HepG2 (cell line): ENCODE results near the gene CSNK2A1. TPM values are rescaled to one million over a fixed set of nuclear protein-coding genes. Genes with fewer than 3 reads are reported as not detected.

ENCODE experiments used
- ATF7 ChIP-seq, 2 experiments: fragments of 450-650 bp in 1 of 2; sonication (generic) in 1 of 2; formaldehyde crosslinking in 1 of 2; IDR thresholded peaks; 2 replicates each; pipeline versions ENCODE4 v1.4.0 to v1.6.1; 2016 to 2020; ENCODE audit warnings: antibody characterized with exemption in 1 of 2, mild to moderate bottlenecking in 1 of 2, missing genetic modification reagents in 1 of 2
- CBX2 ChIP-seq, 2 experiments: fragments of 200-600 bp in 1 of 2; sonication (generic); formaldehyde crosslinking in 1 of 2; IDR thresholded peaks; 2 replicates each; pipeline versions ENCODE4 v1.7.0 to v1.8.1; 2018 to 2022; ENCODE audit warnings: low read depth in 2 of 2, low read length in 1 of 2, mild to moderate bottlenecking in 1 of 2, missing genetic modification reagents in 1 of 2
- CHCHD3 ChIP-seq: sonication (generic); formaldehyde crosslinking; IDR thresholded peaks from 2 replicates; pipeline ENCODE4 v1.8.0; 2022; ENCODE audit warnings: mild to moderate bottlenecking, missing genetic modification reagents, moderate library complexity
- MATR3 ChIP-seq: sonication (generic); formaldehyde crosslinking; IDR thresholded peaks from 2 replicates; pipeline ENCODE4 v1.4.0; 2020; ENCODE audit warnings: missing genetic modification reagents
- SP4 ChIP-seq: sonication (generic); formaldehyde crosslinking; IDR thresholded peaks from 2 replicates; pipeline ENCODE4 v1.8.1; 2023; ENCODE audit warnings: mild to moderate bottlenecking, missing genetic modification reagents
- ZKSCAN1 ChIP-seq: fragments of 150-350 bp; IDR thresholded peaks from 2 replicates; pipeline ENCODE4 v1.6.1; 2014; ENCODE audit warnings: low read length
- ZNF3 ChIP-seq: IDR thresholded peaks from 2 replicates; pipeline ENCODE4 v1.7.0; 2017; ENCODE audit warnings: inconsistent platforms
- ZNF644 ChIP-seq: IDR thresholded peaks from 2 replicates; pipeline ENCODE4 v1.6.1; 2016; ENCODE audit warnings: low read depth
- polyA plus RNA-seq, 8 experiments: library from polyadenylated mRNA; depleted of rRNA in 3 of 8; stranded (reverse) in 7 of 8; unstranded in 1 of 8; fragments of >200 nt; fragmentation: Illumina TruSeq in 4 of 8; extraction: Trizol in 4 of 8; gene quantifications; 2 replicates each; pipeline versions ENCODE4 v1.2.1 to v1.2.3, GENCODE V29; 2011 to 2016; ENCODE audit warnings: low read depth in 4 of 8, missing spikeins in 1 of 8, mixed read lengths in 1 of 8; ENCODE audit not compliant: insufficient read depth in 1 of 8
- total RNA-seq, 5 experiments: library from RNA; depleted of rRNA; stranded (reverse); fragments of >200 nt; fragmentation: Illumina TruSeq; extraction: Trizol; gene quantifications; 2 replicates each; pipeline ENCODE4 v1.2.3, GENCODE V29; 2016; ENCODE audit warnings: low read depth in 1 of 5
- TF ChIP-seq, protein P1 (sequence below), 2 experiments: fragments of 450-650 bp in 1 of 2; sonication (generic) in 1 of 2; formaldehyde crosslinking in 1 of 2; IDR thresholded peaks; 2 replicates each; pipeline versions ENCODE4 v1.6.1 to v1.8.0; 2016 to 2022; ENCODE audit warnings: antibody characterized with exemption in 1 of 2, mild to moderate bottlenecking in 1 of 2, missing genetic modification reagents in 1 of 2
- TF ChIP-seq, protein P2 (sequence below): sonication (generic); formaldehyde crosslinking; conservative IDR thresholded peaks from 2 replicates; pipeline ENCODE4 v1.4.0; 2020; ENCODE audit warnings: mild to moderate bottlenecking, missing genetic modification reagents, moderate library complexity
- TF ChIP-seq, protein P3 (sequence below): sonication (generic); formaldehyde crosslinking; IDR thresholded peaks from 2 replicates; pipeline ENCODE4 v1.9.0; 2021; ENCODE audit warnings: missing genetic modification reagents, borderline replicate concordance

CSNK2A1 gene
- total and polyA plus RNA-seq, 2 of the 13 experiments (the other 11 are each of a cell fraction or from before 2014, with no cell fraction given) = 153 to 231 TPM

DNA sequence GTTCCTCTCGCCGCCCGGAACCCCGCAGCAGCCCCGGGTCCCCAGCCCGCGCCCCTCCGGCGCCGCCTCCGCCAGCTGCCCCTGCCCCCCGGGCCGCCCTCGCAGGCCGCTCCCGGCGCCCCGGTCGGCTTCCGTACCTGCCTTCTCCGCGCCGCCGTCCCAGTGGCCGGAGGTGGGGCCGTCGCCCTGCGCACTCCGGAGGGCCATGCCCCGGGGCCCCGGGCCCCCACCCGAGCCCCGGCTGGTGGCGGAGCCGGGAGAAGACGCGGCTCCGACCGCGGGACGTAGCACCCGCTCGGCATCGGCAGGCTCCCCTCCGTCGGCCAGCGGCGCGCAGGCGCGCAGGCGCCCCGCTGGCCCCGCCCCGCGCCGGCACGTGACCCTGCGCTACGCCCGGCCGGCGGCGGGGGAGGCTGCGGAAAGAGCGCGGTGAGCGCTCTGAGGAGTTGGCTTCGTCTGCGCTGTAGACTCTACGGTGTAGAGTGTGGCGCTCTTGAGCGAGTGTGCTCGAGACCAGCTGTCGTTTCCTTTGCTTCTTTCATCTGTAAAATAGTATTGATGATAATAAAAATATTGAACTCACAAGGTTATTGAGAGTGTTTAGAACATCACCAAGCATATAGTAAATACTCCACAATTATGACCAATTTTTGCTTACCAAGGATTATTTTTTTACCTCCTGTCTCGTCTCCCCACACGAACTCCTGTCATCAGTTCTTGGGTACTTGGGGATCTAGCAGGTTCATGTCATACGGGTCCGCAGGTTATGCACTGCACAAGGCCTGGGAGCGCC is 81.2 kb downstream of the CSNK2A1 start, which contains the start of gene TBC1D20 (continued):
- TF ChIP-seq, protein P1, sequence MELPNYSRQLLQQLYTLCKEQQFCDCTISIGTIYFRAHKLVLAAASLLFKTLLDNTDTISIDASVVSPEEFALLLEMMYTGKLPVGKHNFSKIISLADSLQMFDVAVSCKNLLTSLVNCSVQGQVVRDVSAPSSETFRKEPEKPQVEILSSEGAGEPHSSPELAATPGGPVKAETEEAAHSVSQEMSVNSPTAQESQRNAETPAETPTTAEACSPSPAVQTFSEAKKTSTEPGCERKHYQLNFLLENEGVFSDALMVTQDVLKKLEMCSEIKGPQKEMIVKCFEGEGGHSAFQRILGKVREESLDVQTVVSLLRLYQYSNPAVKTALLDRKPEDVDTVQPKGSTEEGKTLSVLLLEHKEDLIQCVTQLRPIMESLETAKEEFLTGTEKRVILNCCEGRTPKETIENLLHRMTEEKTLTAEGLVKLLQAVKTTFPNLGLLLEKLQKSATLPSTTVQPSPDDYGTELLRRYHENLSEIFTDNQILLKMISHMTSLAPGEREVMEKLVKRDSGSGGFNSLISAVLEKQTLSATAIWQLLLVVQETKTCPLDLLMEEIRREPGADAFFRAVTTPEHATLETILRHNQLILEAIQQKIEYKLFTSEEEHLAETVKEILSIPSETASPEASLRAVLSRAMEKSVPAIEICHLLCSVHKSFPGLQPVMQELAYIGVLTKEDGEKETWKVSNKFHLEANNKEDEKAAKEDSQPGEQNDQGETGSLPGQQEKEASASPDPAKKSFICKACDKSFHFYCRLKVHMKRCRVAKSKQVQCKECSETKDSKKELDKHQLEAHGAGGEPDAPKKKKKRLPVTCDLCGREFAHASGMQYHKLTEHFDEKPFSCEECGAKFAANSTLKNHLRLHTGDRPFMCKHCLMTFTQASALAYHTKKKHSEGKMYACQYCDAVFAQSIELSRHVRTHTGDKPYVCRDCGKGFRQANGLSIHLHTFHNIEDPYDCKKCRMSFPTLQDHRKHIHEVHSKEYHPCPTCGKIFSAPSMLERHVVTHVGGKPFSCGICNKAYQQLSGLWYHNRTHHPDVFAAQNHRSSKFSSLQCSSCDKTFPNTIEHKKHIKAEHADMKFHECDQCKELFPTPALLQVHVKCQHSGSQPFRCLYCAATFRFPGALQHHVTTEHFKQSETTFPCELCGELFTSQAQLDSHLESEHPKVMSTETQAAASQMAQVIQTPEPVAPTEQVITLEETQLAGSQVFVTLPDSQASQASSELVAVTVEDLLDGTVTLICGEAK (IDR thresholded peaks at IDR 0.05) = no peak
- TF ChIP-seq, protein P1 (CRISPR knock-in tag; IDR thresholded peaks at IDR 0.05) = no peak
- TF ChIP-seq SP4 = peak; percentile 77
- TF ChIP-seq CHCHD3 (CRISPR knock-in tag) = no peak
- TF ChIP-seq, protein P2, sequence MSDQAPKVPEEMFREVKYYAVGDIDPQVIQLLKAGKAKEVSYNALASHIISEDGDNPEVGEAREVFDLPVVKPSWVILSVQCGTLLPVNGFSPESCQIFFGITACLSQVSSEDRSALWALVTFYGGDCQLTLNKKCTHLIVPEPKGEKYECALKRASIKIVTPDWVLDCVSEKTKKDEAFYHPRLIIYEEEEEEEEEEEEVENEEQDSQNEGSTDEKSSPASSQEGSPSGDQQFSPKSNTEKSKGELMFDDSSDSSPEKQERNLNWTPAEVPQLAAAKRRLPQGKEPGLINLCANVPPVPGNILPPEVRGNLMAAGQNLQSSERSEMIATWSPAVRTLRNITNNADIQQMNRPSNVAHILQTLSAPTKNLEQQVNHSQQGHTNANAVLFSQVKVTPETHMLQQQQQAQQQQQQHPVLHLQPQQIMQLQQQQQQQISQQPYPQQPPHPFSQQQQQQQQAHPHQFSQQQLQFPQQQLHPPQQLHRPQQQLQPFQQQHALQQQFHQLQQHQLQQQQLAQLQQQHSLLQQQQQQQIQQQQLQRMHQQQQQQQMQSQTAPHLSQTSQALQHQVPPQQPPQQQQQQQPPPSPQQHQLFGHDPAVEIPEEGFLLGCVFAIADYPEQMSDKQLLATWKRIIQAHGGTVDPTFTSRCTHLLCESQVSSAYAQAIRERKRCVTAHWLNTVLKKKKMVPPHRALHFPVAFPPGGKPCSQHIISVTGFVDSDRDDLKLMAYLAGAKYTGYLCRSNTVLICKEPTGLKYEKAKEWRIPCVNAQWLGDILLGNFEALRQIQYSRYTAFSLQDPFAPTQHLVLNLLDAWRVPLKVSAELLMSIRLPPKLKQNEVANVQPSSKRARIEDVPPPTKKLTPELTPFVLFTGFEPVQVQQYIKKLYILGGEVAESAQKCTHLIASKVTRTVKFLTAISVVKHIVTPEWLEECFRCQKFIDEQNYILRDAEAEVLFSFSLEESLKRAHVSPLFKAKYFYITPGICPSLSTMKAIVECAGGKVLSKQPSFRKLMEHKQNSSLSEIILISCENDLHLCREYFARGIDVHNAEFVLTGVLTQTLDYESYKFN (CRISPR knock-in tag) = no peak; the same call in 1 of the 2 replicates
- TF ChIP-seq ZNF644 (CRISPR knock-in tag) = no peak
- no peak for TF ChIP-seq ZKSCAN1
- no peak for TF ChIP-seq CBX2 (IDR thresholded peaks at IDR 0.05; ENCODE audit: low read depth, low read length)
- TF ChIP-seq CBX2 (CRISPR knock-in tag; IDR thresholded peaks at IDR 0.05; ENCODE audit: low read depth) = no peak
- no peak for TF ChIP-seq MATR3 (CRISPR knock-in tag)
- TF ChIP-seq, protein P3, sequence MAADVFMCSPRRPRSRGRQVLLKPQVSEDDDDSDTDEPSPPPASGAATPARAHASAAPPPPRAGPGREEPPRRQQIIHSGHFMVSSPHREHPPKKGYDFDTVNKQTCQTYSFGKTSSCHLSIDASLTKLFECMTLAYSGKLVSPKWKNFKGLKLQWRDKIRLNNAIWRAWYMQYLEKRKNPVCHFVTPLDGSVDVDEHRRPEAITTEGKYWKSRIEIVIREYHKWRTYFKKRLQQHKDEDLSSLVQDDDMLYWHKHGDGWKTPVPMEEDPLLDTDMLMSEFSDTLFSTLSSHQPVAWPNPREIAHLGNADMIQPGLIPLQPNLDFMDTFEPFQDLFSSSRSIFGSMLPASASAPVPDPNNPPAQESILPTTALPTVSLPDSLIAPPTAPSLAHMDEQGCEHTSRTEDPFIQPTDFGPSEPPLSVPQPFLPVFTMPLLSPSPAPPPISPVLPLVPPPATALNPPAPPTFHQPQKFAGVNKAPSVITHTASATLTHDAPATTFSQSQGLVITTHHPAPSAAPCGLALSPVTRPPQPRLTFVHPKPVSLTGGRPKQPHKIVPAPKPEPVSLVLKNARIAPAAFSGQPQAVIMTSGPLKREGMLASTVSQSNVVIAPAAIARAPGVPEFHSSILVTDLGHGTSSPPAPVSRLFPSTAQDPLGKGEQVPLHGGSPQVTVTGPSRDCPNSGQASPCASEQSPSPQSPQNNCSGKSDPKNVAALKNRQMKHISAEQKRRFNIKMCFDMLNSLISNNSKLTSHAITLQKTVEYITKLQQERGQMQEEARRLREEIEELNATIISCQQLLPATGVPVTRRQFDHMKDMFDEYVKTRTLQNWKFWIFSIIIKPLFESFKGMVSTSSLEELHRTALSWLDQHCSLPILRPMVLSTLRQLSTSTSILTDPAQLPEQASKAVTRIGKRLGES (CRISPR knock-in tag) = no peak
- no peak for TF ChIP-seq ZNF3 (CRISPR knock-in tag)
- no peak for TF ChIP-seq ATF7 (IDR thresholded peaks at IDR 0.05)
- TF ChIP-seq ATF7 (CRISPR knock-in tag; IDR thresholded peaks at IDR 0.05) = no peak
